ENCODE measurements around the gene ALKBH5.

GRCh38 chr17:18136357-18136756 is 47.3 kb upstream of the ALKBH5 start:
- no peak for TF ChIP-seq CTCF (IDR thresholded peaks at IDR 0.05)
- TF ChIP-seq POLR2A (IDR thresholded peaks at IDR 0.05): no peak
